ENCODE data around the gene KCNK15. TPM values are rescaled to one million over a fixed set of nuclear protein-coding genes. Genes with fewer than 3 reads are reported as not detected.

Gene KCNK15
- total RNA-seq, 1 donor from 2014 or later = 0.09 TPM

DNA sequence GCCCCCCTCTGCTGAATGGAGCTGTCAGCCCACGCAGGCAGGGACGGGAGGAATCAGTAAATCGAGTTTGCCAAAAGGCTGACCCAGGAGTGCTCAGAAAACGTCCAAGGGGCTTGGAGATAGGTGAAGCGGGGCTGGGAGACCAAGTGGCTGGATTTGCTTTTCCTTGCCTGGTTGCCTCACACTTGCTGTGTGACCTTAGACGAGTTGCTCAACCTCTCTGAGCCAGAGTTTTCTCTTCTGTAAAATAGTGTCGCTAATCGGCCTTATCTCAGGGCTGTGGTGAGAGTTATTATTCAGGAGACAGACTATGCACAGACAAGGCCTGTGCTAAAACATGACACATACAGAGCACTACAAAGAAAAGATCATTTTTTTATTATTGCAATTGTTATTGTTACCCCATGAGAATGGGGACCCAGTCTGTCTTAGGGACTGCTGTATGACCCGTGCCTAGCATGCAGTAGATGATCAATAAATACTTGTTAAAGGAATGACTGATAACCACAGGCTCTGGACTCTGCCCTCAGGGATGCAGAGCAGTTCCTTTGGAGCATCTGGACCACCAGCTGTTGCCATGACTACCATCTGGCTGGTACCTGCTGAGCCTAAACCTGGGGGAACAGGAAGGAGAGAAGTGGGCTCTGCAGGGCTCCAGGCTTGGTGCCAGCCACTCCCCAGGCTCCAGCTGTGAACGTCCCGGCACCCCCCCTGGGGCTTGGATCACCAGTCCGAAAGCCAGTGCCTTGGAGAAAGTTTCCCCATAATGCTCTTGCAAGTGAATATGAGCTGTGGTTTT is 901 bp downstream of the KCNK15 start:
- no peak overlapping the region for H3K27ac Mint-ChIP-seq
- TF ChIP-seq, protein P1, sequence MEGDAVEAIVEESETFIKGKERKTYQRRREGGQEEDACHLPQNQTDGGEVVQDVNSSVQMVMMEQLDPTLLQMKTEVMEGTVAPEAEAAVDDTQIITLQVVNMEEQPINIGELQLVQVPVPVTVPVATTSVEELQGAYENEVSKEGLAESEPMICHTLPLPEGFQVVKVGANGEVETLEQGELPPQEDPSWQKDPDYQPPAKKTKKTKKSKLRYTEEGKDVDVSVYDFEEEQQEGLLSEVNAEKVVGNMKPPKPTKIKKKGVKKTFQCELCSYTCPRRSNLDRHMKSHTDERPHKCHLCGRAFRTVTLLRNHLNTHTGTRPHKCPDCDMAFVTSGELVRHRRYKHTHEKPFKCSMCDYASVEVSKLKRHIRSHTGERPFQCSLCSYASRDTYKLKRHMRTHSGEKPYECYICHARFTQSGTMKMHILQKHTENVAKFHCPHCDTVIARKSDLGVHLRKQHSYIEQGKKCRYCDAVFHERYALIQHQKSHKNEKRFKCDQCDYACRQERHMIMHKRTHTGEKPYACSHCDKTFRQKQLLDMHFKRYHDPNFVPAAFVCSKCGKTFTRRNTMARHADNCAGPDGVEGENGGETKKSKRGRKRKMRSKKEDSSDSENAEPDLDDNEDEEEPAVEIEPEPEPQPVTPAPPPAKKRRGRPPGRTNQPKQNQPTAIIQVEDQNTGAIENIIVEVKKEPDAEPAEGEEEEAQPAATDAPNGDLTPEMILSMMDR (IDR thresholded peaks at IDR 0.05) = no peak
- H3K4me1 Mint-ChIP-seq = peaks cover 22% of the 10 kb centered on the region
- POLR2A ChIA-PET = interaction anchor here (0.5 kb wide), 1 partner anchor 220 kb away, joined by 3 read pairs; the partner anchor contains the start of gene STK4
- CTCF ChIA-PET = interaction anchor here (0.6 to 1.9 kb wide), 7 partner anchors 9 to 362 kb away, joined by 3 to 10 read pairs (median 4); no protein-coding TSS in a partner anchor
- no peaks in the 10 kb centered on the region for H3K9me3 Mint-ChIP-seq
- peaks cover 37% of the 10 kb centered on the region for H3K27me3 Mint-ChIP-seq
- ATAC-seq (ENCODE audit: low read depth) = no peak
- intact Hi-C loops (cut with micrococcal nuclease) = loop anchor here (1.0 to 5.0 kb wide), 3 partner anchors 121 to 359 kb away; no protein-coding TSS in a partner anchor
- H3K4me3 Mint-ChIP-seq = peak overlapping the region; percentile 71
- no peak for DNase-seq
- no peaks in the 10 kb centered on the region for H3K36me3 Mint-ChIP-seq (ENCODE audit: low read depth)

DNA sequence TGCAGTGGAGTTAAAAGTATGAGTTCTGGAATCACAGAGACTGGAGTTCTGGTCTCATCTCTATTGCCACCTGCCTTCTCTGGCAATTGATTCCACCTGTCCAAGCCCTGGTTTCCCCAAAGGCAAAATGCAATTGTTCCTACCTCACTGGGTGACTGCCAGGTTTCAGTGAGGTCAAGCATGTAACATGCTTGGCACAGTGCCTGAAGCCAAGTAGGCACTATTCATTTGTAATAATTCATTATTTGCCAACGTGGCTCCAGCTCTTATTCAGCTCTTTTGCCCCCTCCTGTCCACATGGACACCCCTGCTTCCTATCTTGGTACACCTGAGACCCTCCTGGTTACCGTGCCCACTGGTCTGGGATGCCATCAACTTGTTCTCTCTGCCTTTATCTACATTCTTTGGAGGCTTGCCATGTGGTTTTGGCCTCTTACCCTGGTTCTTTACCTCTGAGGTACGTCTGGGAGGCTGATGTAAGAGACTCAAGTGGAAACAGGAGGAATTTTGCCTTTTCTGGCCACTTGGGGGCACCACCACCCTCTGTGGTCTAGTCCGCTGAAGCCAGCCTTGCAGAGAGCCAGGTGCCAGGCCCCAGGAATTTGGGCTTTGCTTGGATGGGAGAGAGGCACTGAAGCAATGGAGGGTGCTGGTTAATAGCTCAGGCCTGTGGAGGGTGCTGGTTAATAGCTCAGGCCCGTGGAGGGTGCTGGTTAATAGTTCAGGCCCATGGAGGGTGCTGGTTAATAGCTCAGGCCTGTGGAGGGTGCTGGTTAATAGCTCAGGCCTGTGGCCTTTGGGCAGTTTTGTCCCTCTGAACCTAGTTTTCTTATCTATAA is 1.7 kb downstream of the KCNK15 start:
- H3K9me3 Mint-ChIP-seq = no peaks in the 10 kb centered on the region
- no peaks in the 10 kb centered on the region for H3K36me3 Mint-ChIP-seq (ENCODE audit: low read depth)
- no peak for ATAC-seq (ENCODE audit: low read depth)
- intact Hi-C loops (cut with micrococcal nuclease) = loop anchor here (1.0 to 5.0 kb wide), 3 partner anchors 120 to 360 kb away; no protein-coding TSS in a partner anchor
- TF ChIP-seq, protein P1 (IDR thresholded peaks at IDR 0.05) = no peak
- peaks cover 36% of the 10 kb centered on the region for H3K27me3 Mint-ChIP-seq
- H3K4me3 Mint-ChIP-seq = peak overlapping the region; percentile 25
- H3K27ac Mint-ChIP-seq = no peak overlapping the region
- CTCF ChIA-PET = interaction anchor here (0.6 to 1.9 kb wide), 10 partner anchors 9 to 363 kb away, joined by 3 to 10 read pairs (median 4); no protein-coding TSS in a partner anchor
- POLR2A ChIA-PET = no interaction called here
- DNase-seq = peak; percentile 32
- H3K4me1 Mint-ChIP-seq = peaks cover 15% of the 10 kb centered on the region

DNA sequence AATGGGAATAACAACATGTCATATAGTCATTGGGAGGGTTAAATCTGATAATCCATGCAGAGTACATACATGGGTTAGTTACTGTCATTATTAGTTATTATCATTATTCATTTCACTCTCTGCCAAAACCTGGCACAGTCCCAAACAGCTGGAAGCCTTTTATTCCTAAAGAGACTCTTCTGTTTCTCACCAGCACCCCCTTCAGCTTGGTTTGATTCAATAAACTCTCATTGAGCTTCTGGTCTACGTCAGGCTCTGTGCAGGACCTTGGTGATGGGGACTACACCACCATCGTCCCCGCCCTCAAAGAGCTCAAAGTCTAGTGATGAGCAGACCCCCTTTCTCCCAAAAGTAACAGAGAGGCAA is 2.3 kb downstream of the KCNK15 start:
- CTCF ChIA-PET = interaction anchor here (0.7 to 1.9 kb wide), 8 partner anchors 8 to 363 kb away, joined by 3 to 10 read pairs (median 4); no protein-coding TSS in a partner anchor
- Mint-ChIP-seq H3K27ac (no peak overlapping the region), H3K36me3 (ENCODE audit: low read depth) (no peaks in the 10 kb centered on the region), H3K4me3 (no peak overlapping the region), H3K9me3 (no peaks in the 10 kb centered on the region), H3K4me1 (peaks cover 9% of the 10 kb centered on the region), H3K27me3 (peaks cover 36% of the 10 kb centered on the region)
- no peak for DNase-seq
- POLR2A ChIA-PET = no interaction called here
- TF ChIP-seq, protein P1 (IDR thresholded peaks at IDR 0.05) = no peak
- ATAC-seq (ENCODE audit: low read depth) = no peak
- intact Hi-C loops (cut with micrococcal nuclease) = loop anchor here (5.0 kb wide), 2 partner anchors 349 to 361 kb away; no protein-coding TSS in a partner anchor

DNA sequence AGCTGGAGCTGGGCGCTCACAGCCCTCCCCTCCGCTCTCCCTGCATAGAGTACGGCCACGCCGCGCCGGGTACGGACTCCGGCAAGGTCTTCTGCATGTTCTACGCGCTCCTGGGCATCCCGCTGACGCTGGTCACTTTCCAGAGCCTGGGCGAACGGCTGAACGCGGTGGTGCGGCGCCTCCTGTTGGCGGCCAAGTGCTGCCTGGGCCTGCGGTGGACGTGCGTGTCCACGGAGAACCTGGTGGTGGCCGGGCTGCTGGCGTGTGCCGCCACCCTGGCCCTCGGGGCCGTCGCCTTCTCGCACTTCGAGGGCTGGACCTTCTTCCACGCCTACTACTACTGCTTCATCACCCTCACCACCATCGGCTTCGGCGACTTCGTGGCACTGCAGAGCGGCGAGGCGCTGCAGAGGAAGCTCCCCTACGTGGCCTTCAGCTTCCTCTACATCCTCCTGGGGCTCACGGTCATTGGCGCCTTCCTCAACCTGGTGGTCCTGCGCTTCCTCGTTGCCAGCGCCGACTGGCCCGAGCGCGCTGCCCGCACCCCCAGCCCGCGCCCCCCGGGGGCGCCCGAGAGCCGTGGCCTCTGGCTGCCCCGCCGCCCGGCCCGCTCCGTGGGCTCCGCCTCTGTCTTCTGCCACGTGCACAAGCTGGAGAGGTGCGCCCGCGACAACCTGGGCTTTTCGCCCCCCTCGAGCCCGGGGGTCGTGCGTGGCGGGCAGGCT is 4.6 kb downstream of the KCNK15 start:
- DNase-seq (no peak), ATAC-seq (ENCODE audit: low read depth) (no peak)
- Mint-ChIP-seq H3K9me3 (no peaks in the 10 kb centered on the region), H3K27ac (no peak overlapping the region), H3K4me3 (no peak overlapping the region), H3K27me3 (peaks cover 29% of the 10 kb centered on the region), H3K4me1 (peaks cover 9% of the 10 kb centered on the region), H3K36me3 (ENCODE audit: low read depth) (no peaks in the 10 kb centered on the region)
- POLR2A ChIA-PET = no interaction called here
- TF ChIP-seq, protein P1 (IDR thresholded peaks at IDR 0.05) = no peak
- CTCF ChIA-PET = no interaction called here
- intact Hi-C loops (cut with micrococcal nuclease) = no loop called here
